HG03457 (cell line): ENCODE results near the gene VKORC1.
A peak's percentile ranks its signal among the peaks of the same experiment; 100 is the strongest.

Experiments used
- ATAC-seq: cut with Tn5 transposase; IDR thresholded peaks from one replicate; pipeline ENCODE4 v1.9.1; 2021; ENCODE audit warnings: moderate number of reproducible peaks; ENCODE audit not compliant: unreplicated experiment

Gene VKORC1

GRCh38 chr16:31130336-31130891 lies 35.8 kb upstream of the VKORC1 start:
- ATAC-seq: no peak

- ATAC-seq: no peak
Measured at GRCh38 chr16:31129568-31130335, 35.2 kb upstream of the VKORC1 start.

- no peak for ATAC-seq
Measured at GRCh38 chr16:31128711-31129567, 34.3 kb upstream of the VKORC1 start.

- no peak for ATAC-seq
Measured at GRCh38 chr16:31127182-31127581, 32.6 kb upstream of the VKORC1 start.

GRCh38 chr16:31125844-31126243 lies 31.2 kb upstream of the VKORC1 start:
- no peak for ATAC-seq

GRCh38 chr16:31120129-31120528 lies 25.5 kb upstream of the VKORC1 start:
- no peak for ATAC-seq

- ATAC-seq: no peak
Measured at GRCh38 chr16:31118223-31119155, 23.9 kb upstream of the VKORC1 start.

GRCh38 chr16:31117384-31118222 lies 23.0 kb upstream of the VKORC1 start, which contains the start of gene KAT8:
TSS of gene KAT8 (plus strand) at chr16:31117664. CDS start at chr16:31117682, 18 bp downstream.
- ATAC-seq: peak; percentile 68

- ATAC-seq: no peak
Measured at GRCh38 chr16:31114468-31114867, 19.9 kb upstream of the VKORC1 start.

- no peak for ATAC-seq
Measured at GRCh38 chr16:31113121-31114120, 18.8 kb upstream of the VKORC1 start.

- ATAC-seq: no peak
Measured at GRCh38 chr16:31112711-31113110, 18.1 kb upstream of the VKORC1 start.

GRCh38 chr16:31111881-31112466 lies 17.4 kb upstream of the VKORC1 start:
- ATAC-seq: no peak

- ATAC-seq: no peak
Measured at GRCh38 chr16:31110106-31111034, 15.8 kb upstream of the VKORC1 start.

GRCh38 chr16:31109622-31110021 lies 15.0 kb upstream of the VKORC1 start:
- ATAC-seq: no peak

- no peak for ATAC-seq
Measured at GRCh38 chr16:31108794-31109558, 14.4 kb upstream of the VKORC1 start.
